Measurements from ENCODE around the gene TMEM106B.

DNA sequence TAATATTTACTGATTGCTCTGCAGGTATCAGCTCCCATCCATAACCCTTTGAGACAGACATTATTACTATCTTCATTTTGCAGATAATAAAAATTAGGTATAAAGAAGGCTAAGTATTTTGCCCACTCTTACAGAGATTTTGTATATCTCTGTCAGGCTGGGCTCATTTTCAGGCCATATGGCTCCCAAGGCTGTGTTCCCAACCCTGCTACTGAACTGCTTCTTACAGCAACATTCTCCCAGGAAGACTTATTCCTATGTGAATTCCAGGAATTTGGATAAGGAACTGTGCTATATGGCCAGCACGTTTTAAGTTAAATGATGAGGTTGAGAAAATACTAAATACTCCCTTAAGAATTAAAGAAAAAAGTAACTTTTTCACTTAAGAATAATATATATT is 1.9 kb upstream of the TMEM106B start:
- TF ChIP-seq, protein P1, sequence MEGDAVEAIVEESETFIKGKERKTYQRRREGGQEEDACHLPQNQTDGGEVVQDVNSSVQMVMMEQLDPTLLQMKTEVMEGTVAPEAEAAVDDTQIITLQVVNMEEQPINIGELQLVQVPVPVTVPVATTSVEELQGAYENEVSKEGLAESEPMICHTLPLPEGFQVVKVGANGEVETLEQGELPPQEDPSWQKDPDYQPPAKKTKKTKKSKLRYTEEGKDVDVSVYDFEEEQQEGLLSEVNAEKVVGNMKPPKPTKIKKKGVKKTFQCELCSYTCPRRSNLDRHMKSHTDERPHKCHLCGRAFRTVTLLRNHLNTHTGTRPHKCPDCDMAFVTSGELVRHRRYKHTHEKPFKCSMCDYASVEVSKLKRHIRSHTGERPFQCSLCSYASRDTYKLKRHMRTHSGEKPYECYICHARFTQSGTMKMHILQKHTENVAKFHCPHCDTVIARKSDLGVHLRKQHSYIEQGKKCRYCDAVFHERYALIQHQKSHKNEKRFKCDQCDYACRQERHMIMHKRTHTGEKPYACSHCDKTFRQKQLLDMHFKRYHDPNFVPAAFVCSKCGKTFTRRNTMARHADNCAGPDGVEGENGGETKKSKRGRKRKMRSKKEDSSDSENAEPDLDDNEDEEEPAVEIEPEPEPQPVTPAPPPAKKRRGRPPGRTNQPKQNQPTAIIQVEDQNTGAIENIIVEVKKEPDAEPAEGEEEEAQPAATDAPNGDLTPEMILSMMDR (IDR thresholded peaks at IDR 0.05), result no peak
- TF ChIP-seq POLR2A (IDR thresholded peaks at IDR 0.05), result no peak
